SIG-M5 (cell line): ENCODE results near the gene KCNJ10.

Experiments
- DNase-seq: peaks from one replicate; lab custom pipeline; 2025; lab: John Stamatoyannopoulos, UW

Gene KCNJ10

GRCh38 chr1:160098852-160099561 lies 29.0 kb upstream of the KCNJ10 start:
- peak; percentile 64 for DNase-seq

GRCh38 chr1:160097911-160098851 lies 28.2 kb upstream of the KCNJ10 start, which contains the start of gene IGSF8:
Gene IGSF8, minus strand, starts transcription at chr1:160098619. Its CDS starts 147 bp downstream, at chr1:160098472.
- DNase-seq: no peak

GRCh38 chr1:160097151-160097910 lies 27.4 kb upstream of the KCNJ10 start:
- DNase-seq: no peak

- DNase-seq: no peak
Measured at GRCh38 chr1:160096274-160097116, 26.5 kb upstream of the KCNJ10 start.

- no peak for DNase-seq
Measured at GRCh38 chr1:160095382-160096105, 25.6 kb upstream of the KCNJ10 start.

GRCh38 chr1:160094806-160095205 lies 24.8 kb upstream of the KCNJ10 start:
- no peak for DNase-seq

GRCh38 chr1:160094291-160094625 lies 24.3 kb upstream of the KCNJ10 start:
- DNase-seq: no peak

- DNase-seq: no peak
Measured at GRCh38 chr1:160093624-160094290, 23.8 kb upstream of the KCNJ10 start.

GRCh38 chr1:160093069-160093395 lies 23.1 kb upstream of the KCNJ10 start:
- DNase-seq: no peak

- no peak for DNase-seq
Measured at GRCh38 chr1:160092366-160093068, 22.6 kb upstream of the KCNJ10 start.

GRCh38 chr1:160091666-160092223 lies 21.8 kb upstream of the KCNJ10 start:
- no peak for DNase-seq

GRCh38 chr1:160090760-160091159 lies 20.8 kb upstream of the KCNJ10 start:
- no peak for DNase-seq

- no peak for DNase-seq
Measured at GRCh38 chr1:160089883-160090282, 19.9 kb upstream of the KCNJ10 start.

GRCh38 chr1:160087118-160087662 lies 17.2 kb upstream of the KCNJ10 start:
- DNase-seq: no peak

GRCh38 chr1:160086456-160086892 lies 16.5 kb upstream of the KCNJ10 start:
- DNase-seq: no peak

- no peak for DNase-seq
Measured at GRCh38 chr1:160085686-160086455, 15.9 kb upstream of the KCNJ10 start.

- DNase-seq: no peak
Measured at GRCh38 chr1:160084771-160085321, 14.9 kb upstream of the KCNJ10 start.
